ENCODE measurements around the gene ZNF256. TPM values are rescaled to one million over a fixed set of nuclear protein-coding genes. Genes with fewer than 3 reads are reported as not detected.

The ZNF256 gene
- 10 to 100 TPM in 1 of 4 donors, 1 to 10 TPM in 3; 7.8 to 11.3 (median 9.1) TPM for total RNA-seq

GRCh38 chr19:57947419-57948134 lies at the start of gene ZNF256:
Gene ZNF256, minus strand, starts transcription at chr19:57947706. Its CDS starts 232 bp downstream, at chr19:57947474.
- no peak for TF ChIP-seq CTCF (IDR thresholded peaks at IDR 0.05)
- TF ChIP-seq POLR2A (IDR thresholded peaks at IDR 0.05) = no peak
- intact Hi-C loops (cut with DNase I; ENCODE audit: low total_unique reads) = no loop called here
- 9 to 15% methylated on average over 29 to 40 of the region's 54 CpGs for WGBS, 2 donors
- peak; percentile 90 to 97 for DNase-seq (ENCODE audit: low spot score in 2 of 2)
- peak within 1 kb of the TSS; percentile 93 for H3K4me3 ChIP-seq (ENCODE audit: low read depth, poor library complexity, severe bottlenecking)

- no peak for DNase-seq (ENCODE audit: low spot score in 2 of 2)
- TF ChIP-seq POLR2A (IDR thresholded peaks at IDR 0.05) = no peak
- no peak for TF ChIP-seq CTCF (IDR thresholded peaks at IDR 0.05)
- 0 to 95% methylated on average over 1 of the region's 1 CpG for WGBS, 2 donors
- no peak overlapping the region for H3K4me3 ChIP-seq (ENCODE audit: low read depth, poor library complexity, severe bottlenecking)
- intact Hi-C loops (cut with DNase I; ENCODE audit: low total_unique reads) = no loop called here
Measured at GRCh38 chr19:57992841-57993240, 45.3 kb upstream of the ZNF256 start.

GRCh38 chr19:57978586-57979289 lies 31.2 kb upstream of the ZNF256 start:
- H3K4me3 ChIP-seq (ENCODE audit: low read depth, poor library complexity, severe bottlenecking) = no peak overlapping the region
- intact Hi-C loops (cut with DNase I; ENCODE audit: low total_unique reads) = no loop called here
- TF ChIP-seq POLR2A (IDR thresholded peaks at IDR 0.05) (no peak), CTCF (IDR thresholded peaks at IDR 0.05) (no peak)
- WGBS, 2 donors = 95 to 99% methylated on average over 3 of the region's 3 CpGs
- no peak for DNase-seq (ENCODE audit: low spot score in 2 of 2)

GRCh38 chr19:57974434-57974833 lies 26.9 kb upstream of the ZNF256 start, which contains the start of gene C19orf18:
Gene C19orf18, minus strand, starts transcription at chr19:57974534. Its CDS starts 102 bp downstream, at chr19:57974432.
- DNase-seq (ENCODE audit: low spot score in 2 of 2) = no peak
- no peak within 1 kb of the TSS for H3K4me3 ChIP-seq (ENCODE audit: low read depth, poor library complexity, severe bottlenecking)
- intact Hi-C loops (cut with DNase I; ENCODE audit: low total_unique reads) = no loop called here
- TF ChIP-seq CTCF (IDR thresholded peaks at IDR 0.05) = no peak
- TF ChIP-seq POLR2A (IDR thresholded peaks at IDR 0.05) = no peak
- WGBS, 2 donors = 80 to 94% methylated on average over 4 of the region's 4 CpGs

GRCh38 chr19:57964761-57965160 lies 17.3 kb upstream of the ZNF256 start:
- WGBS, 2 donors = 82 to 88% methylated on average over 8 of the region's 8 CpGs
- DNase-seq (ENCODE audit: low spot score in 2 of 2) = no peak
- TF ChIP-seq CTCF (IDR thresholded peaks at IDR 0.05) (no peak), POLR2A (IDR thresholded peaks at IDR 0.05) (no peak)
- H3K4me3 ChIP-seq (ENCODE audit: low read depth, poor library complexity, severe bottlenecking) = no peak overlapping the region
- intact Hi-C loops (cut with DNase I; ENCODE audit: low total_unique reads) = no loop called here

All from lower leg skin (tissue), 4 donors.